ENCODE results near the gene COL9A2.
A peak's percentile ranks its signal among the peaks of the same experiment; 100 is the strongest.

Gene COL9A2

DNA sequence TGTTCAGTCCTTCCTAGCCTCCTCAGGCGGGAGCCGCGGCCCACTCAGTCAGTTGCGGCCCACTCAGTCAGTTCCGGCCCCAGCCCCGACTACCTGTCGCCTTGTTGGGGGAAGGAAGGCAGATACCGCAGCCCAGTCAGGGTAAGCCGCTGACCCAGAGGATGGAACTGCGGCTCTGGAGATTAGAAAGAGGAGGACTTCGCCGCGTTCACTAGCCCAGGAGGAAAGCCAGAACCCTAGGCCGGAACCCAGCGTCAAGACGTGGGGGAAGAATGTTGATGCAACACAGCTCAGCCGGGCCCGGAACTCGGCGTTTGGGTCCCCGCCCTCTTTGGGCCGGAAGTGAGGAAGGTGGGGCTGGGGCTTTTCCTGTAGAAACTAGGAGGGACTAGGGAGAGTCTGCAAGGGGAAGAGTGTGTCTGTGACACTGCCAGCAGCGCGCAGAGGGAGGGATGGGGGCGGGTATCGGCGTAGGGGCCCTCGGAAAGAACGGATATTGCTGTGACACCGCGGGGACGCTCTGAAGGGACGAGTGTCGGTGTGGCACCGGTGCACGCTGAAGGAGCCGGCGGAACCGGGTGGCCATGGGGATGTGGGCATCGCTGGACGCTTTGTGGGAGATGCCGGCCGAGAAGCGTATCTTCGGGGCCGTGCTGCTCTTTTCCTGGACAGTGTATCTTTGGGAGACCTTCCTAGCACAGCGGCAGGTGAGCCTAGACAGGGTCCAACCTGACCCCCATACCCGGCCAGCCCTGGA lies 59.2 kb downstream of the COL9A2 start, which contains the start of gene ZMPSTE24:
Gene ZMPSTE24 (plus strand): TSS at position 549 of the 757 bp plus-strand sequence. CDS start 36 bp downstream, at position 585.
- TF ChIP-seq BACH2 (CRISPR knock-in tag; IDR thresholded peaks at IDR 0.05; ENCODE audit: borderline replicate concordance) (no peak), ZNF70 (CRISPR knock-in tag; IDR thresholded peaks at IDR 0.05) (0 out of 2 replicates have a peak, but pooled peaks have one; percentile 37), CSDC2 (CRISPR knock-in tag; IDR thresholded peaks at IDR 0.05) (no peak), CREB5 (CRISPR knock-in tag; IDR thresholded peaks at IDR 0.05; ENCODE audit: low read depth) (no peak), GLIS3 (CRISPR knock-in tag; IDR thresholded peaks at IDR 0.05) (no peak), POU6F1 (CRISPR knock-in tag; IDR thresholded peaks at IDR 0.05; ENCODE audit: borderline replicate concordance, low read depth) (no peak), RARB (CRISPR knock-in tag; IDR thresholded peaks at IDR 0.05) (no peak)
- TF ChIP-seq, protein P1, sequence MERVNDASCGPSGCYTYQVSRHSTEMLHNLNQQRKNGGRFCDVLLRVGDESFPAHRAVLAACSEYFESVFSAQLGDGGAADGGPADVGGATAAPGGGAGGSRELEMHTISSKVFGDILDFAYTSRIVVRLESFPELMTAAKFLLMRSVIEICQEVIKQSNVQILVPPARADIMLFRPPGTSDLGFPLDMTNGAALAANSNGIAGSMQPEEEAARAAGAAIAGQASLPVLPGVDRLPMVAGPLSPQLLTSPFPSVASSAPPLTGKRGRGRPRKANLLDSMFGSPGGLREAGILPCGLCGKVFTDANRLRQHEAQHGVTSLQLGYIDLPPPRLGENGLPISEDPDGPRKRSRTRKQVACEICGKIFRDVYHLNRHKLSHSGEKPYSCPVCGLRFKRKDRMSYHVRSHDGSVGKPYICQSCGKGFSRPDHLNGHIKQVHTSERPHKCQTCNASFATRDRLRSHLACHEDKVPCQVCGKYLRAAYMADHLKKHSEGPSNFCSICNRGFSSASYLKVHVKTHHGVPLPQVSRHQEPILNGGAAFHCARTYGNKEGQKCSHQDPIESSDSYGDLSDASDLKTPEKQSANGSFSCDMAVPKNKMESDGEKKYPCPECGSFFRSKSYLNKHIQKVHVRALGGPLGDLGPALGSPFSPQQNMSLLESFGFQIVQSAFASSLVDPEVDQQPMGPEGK (CRISPR knock-in tag; IDR thresholded peaks at IDR 0.05; ENCODE audit: borderline replicate concordance) = peak; percentile 67
- peak; percentile 98 for ATAC-seq

- peak; percentile 34 for ATAC-seq
- no peak for TF ChIP-seq POU6F1 (CRISPR knock-in tag; IDR thresholded peaks at IDR 0.05; ENCODE audit: borderline replicate concordance, low read depth)
- no peak for TF ChIP-seq BACH2 (CRISPR knock-in tag; IDR thresholded peaks at IDR 0.05; ENCODE audit: borderline replicate concordance)
These were observed 59.8 kb downstream of the COL9A2 start for GRCh38 chr1:40257313-40257687.

DNA sequence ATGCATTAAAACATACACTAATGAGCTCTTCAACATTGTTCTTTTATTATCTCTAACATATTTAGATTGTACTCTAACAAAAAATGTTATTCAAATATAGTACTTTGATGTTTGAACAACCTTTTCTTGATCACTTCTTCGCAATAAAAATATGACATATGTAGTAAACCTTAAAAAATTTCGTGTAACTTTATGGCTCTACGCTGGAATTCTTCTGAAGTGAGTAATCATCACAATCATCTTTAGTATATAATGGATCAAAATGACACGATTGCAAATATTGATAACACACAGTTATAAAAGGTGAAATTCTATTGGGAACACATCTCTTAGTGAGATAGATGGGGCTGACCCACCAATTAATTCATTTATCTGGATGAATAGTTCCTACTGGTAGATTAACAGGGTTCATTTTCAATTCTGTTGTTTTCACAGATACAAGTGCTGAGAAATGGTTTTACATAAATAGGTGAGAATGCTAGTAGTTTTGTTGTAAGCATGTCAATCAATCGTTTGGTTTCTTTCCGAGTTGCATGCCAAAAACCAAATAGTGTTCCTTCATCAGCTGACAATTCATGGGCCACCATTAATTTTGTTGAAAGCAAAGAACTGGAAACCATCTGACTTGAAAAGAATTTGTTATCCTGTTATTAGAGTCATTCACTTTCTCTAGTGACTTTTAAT lies 60.5 kb downstream of the COL9A2 start:
- ATAC-seq = no peak
- TF ChIP-seq PPARA (CRISPR knock-in tag; IDR thresholded peaks at IDR 0.05; ENCODE audit: borderline replicate concordance) = no peak
- no peak for TF ChIP-seq TOX (CRISPR knock-in tag; IDR thresholded peaks at IDR 0.05; ENCODE audit: borderline replicate concordance)
- TF ChIP-seq TCF4 (CRISPR knock-in tag; IDR thresholded peaks at IDR 0.05; ENCODE audit: borderline replicate concordance) = no peak
- TF ChIP-seq RARB (CRISPR knock-in tag; IDR thresholded peaks at IDR 0.05) = no peak
- no peak for TF ChIP-seq ZFP3 (CRISPR knock-in tag; IDR thresholded peaks at IDR 0.05)

- ATAC-seq = no peak
- TF ChIP-seq GLIS3 (CRISPR knock-in tag; IDR thresholded peaks at IDR 0.05) (no peak), CSDC2 (CRISPR knock-in tag; IDR thresholded peaks at IDR 0.05) (no peak), ZNF565 (CRISPR knock-in tag; conservative IDR thresholded peaks at IDR 0.05; ENCODE audit: low read depth) (no peak), PPARA (CRISPR knock-in tag; IDR thresholded peaks at IDR 0.05; ENCODE audit: borderline replicate concordance) (no peak), ZFP30 (CRISPR knock-in tag; IDR thresholded peaks at IDR 0.05) (no peak), SNAI2 (CRISPR knock-in tag; IDR thresholded peaks at IDR 0.05) (no peak)
These were observed 61.9 kb downstream of the COL9A2 start for GRCh38 chr1:40255231-40255630.

GRCh38 chr1:40252601-40253000 lies 64.5 kb downstream of the COL9A2 start:
- ATAC-seq = no peak
- TF ChIP-seq PPARA (CRISPR knock-in tag; IDR thresholded peaks at IDR 0.05; ENCODE audit: borderline replicate concordance) (no peak), CREB5 (CRISPR knock-in tag; IDR thresholded peaks at IDR 0.05; ENCODE audit: low read depth) (no peak), ZNF8 (CRISPR knock-in tag; IDR thresholded peaks at IDR 0.05) (no peak), ZNF70 (CRISPR knock-in tag; IDR thresholded peaks at IDR 0.05) (no peak), ZC3H10 (CRISPR knock-in tag; IDR thresholded peaks at IDR 0.05) (no peak), RARB (CRISPR knock-in tag; IDR thresholded peaks at IDR 0.05) (no peak), CSRNP3 (CRISPR knock-in tag; IDR thresholded peaks at IDR 0.05) (no peak), ISL1 (CRISPR knock-in tag; IDR thresholded peaks at IDR 0.05) (no peak)
- TF ChIP-seq, protein P1 (CRISPR knock-in tag; IDR thresholded peaks at IDR 0.05; ENCODE audit: borderline replicate concordance) = no peak

Data from SK-N-SH treated with all-trans-retinoic acid at 6 μM for 48 hours (cell line).